KMS-11 (cell line): ENCODE results near the gene CENPF.

ENCODE experiments used
- H2AFZ ChIP-seq: fragments of 200-600 bp; sonication (generic); 2 replicates; pipeline ENCODE4 v1.6.1; 2016; ENCODE audit warnings: antibody characterized with exemption, mixed run types, low read depth
- H3K27ac ChIP-seq: fragments of 200-600 bp; sonication (generic); 2 replicates; pipeline ENCODE4 v1.6.1; 2016; ENCODE audit warnings: mild to moderate bottlenecking, mixed run types
- H3K27me3 ChIP-seq: fragments of 200-600 bp; sonication (generic); 2 replicates; pipeline ENCODE4 v1.6.1; 2017; ENCODE audit warnings: mild to moderate bottlenecking, low read depth, mixed run types, moderate library complexity; ENCODE audit not compliant: insufficient read depth
- H3K36me3 ChIP-seq: fragments of 200-600 bp; sonication (generic); 2 replicates; pipeline ENCODE4 v1.6.1; 2017; ENCODE audit warnings: mild to moderate bottlenecking, mixed run types; ENCODE audit not compliant: insufficient read depth
- H3K4me1 ChIP-seq: fragments of 200-600 bp; sonication (generic); 2 replicates; pipeline ENCODE4 v1.6.1; 2016; ENCODE audit warnings: mild to moderate bottlenecking, low read depth, mixed run types; ENCODE audit not compliant: poor library complexity, severe bottlenecking
- H3K4me2 ChIP-seq: fragments of 200-600 bp; sonication (generic); 2 replicates; pipeline ENCODE4 v1.7.0; 2016; ENCODE audit warnings: mild to moderate bottlenecking, mixed run types
- H3K4me3 ChIP-seq: fragments of 200-600 bp; sonication (generic); IDR thresholded peaks from 2 replicates; pipeline ENCODE4 v1.6.1; 2017; ENCODE audit warnings: low read depth, low read length, mixed read lengths; ENCODE audit not compliant: insufficient read depth
- H3K79me2 ChIP-seq: fragments of 200-600 bp; sonication (generic); 2 replicates; pipeline ENCODE4 v1.6.1; 2016; ENCODE audit warnings: low read depth, mixed run types; ENCODE audit not compliant: insufficient read depth
- H3K9ac ChIP-seq: fragments of 200-600 bp; sonication (generic); 2 replicates; pipeline ENCODE4 v1.6.1; 2016; ENCODE audit warnings: mild to moderate bottlenecking, mixed run types
- H4K20me1 ChIP-seq: fragments of 200-600 bp; sonication (generic); 2 replicates; pipeline ENCODE4 v1.6.1; 2016; ENCODE audit warnings: mild to moderate bottlenecking, mixed run types; ENCODE audit not compliant: insufficient read depth
- TF ChIP-seq, protein P1 (sequence below): fragments of 200-600 bp; sonication (generic); conservative IDR thresholded peaks from 2 replicates; pipeline ENCODE4 v1.6.1; 2017; ENCODE audit warnings: low read depth, mild to moderate bottlenecking, antibody characterized with exemption, low read length, moderate library complexity, mixed read lengths

CENPF gene

DNA sequence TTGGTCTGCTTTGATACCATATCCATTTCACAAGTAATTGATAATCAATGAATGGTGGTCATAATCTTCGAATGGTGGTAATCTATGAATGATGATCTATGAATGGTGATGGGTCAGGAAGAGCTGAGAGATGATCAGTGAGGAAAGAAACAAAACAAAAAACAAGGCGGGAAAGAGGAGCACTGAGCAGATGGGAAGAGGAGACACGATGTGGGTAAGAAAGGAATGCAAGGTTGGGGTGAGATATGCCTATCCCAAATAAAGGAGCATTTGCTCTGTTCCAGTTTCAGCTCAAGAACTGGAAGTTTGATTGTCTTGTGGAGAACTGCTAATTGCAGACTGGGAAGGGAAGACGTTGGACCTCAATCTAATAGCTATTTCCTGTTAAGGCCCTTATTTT is 73.8 kb downstream of the CENPF start:
- H3K27ac ChIP-seq = no peak overlapping the region

DNA sequence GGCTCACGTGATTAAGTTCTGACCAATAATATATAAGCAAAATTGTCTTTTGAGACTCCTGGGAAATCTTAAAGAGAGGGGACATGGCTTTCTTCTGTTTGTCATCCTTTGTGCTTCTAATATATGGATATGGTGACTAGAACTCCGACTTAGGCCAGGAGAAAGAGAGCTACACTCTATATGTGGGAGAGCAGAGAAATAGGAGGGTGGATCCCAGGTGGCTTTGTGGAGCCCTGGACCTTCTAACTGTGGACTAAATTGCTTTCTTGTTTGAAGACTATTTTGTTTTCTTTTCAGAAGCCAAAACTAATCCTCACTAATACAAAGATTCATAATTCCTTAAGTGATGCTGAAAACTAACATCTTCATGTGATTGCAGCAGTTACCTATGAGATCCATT is 75.0 kb downstream of the CENPF start:
- Histone ChIP-seq H3K4me2 (no peak overlapping the region), H2AFZ (no peak overlapping the region), H3K4me3 (no peak overlapping the region), H3K27me3 (no peaks in the 10 kb centered on the region), H3K36me3 (no peaks in the 10 kb centered on the region), H3K9ac (no peak overlapping the region), H3K4me1 (no peaks in the 10 kb centered on the region), H3K79me2 (no peaks in the 10 kb centered on the region), H4K20me1 (no peaks in the 10 kb centered on the region), H3K27ac (no peak overlapping the region)
- TF ChIP-seq, protein P1, sequence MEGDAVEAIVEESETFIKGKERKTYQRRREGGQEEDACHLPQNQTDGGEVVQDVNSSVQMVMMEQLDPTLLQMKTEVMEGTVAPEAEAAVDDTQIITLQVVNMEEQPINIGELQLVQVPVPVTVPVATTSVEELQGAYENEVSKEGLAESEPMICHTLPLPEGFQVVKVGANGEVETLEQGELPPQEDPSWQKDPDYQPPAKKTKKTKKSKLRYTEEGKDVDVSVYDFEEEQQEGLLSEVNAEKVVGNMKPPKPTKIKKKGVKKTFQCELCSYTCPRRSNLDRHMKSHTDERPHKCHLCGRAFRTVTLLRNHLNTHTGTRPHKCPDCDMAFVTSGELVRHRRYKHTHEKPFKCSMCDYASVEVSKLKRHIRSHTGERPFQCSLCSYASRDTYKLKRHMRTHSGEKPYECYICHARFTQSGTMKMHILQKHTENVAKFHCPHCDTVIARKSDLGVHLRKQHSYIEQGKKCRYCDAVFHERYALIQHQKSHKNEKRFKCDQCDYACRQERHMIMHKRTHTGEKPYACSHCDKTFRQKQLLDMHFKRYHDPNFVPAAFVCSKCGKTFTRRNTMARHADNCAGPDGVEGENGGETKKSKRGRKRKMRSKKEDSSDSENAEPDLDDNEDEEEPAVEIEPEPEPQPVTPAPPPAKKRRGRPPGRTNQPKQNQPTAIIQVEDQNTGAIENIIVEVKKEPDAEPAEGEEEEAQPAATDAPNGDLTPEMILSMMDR = no peak

More for the DNA sequence above, 73.8 kb downstream of the CENPF start:
- Histone ChIP-seq H3K9ac (no peak overlapping the region), H3K79me2 (no peaks in the 10 kb centered on the region), H3K36me3 (no peaks in the 10 kb centered on the region), H4K20me1 (no peaks in the 10 kb centered on the region), H3K4me3 (no peak overlapping the region), H3K27me3 (no peaks in the 10 kb centered on the region), H3K4me2 (no peak overlapping the region), H3K4me1 (no peaks in the 10 kb centered on the region), H2AFZ (no peak overlapping the region)
- TF ChIP-seq, protein P1 = no peak

DNA sequence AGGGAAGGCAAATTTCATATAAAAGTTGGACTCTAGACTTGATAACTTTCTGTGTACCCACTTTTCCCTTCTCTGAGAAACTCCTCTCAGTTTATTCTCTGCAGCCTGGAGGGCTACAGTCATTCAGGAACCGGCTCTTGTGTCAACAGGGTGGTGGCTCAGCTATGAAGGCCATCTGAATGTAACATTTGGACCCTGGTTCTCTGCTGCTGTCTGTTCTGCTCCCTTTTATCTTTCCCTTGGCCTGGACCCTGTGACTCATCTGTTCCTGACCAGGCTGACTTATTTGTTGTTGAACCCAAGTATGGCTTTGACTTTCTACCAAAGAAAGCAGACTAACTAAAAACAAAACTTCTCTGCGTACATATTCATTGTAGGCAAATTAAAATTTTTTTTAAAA is 75.4 kb downstream of the CENPF start:
- H3K79me2 ChIP-seq = no peaks in the 10 kb centered on the region
- no peaks in the 10 kb centered on the region for H3K27me3 ChIP-seq
- TF ChIP-seq, protein P1 = no peak
- no peaks in the 10 kb centered on the region for H3K36me3 ChIP-seq
- no peak overlapping the region for H3K4me2 ChIP-seq
- no peaks in the 10 kb centered on the region for H3K4me1 ChIP-seq
- H3K9ac ChIP-seq = no peak overlapping the region
- no peak overlapping the region for H2AFZ ChIP-seq
- no peaks in the 10 kb centered on the region for H4K20me1 ChIP-seq
- no peak overlapping the region for H3K4me3 ChIP-seq
- H3K27ac ChIP-seq = no peak overlapping the region

- Histone ChIP-seq H2AFZ (no peak overlapping the region), H3K36me3 (no peaks in the 10 kb centered on the region), H3K4me3 (no peak overlapping the region), H3K27me3 (no peaks in the 10 kb centered on the region), H3K4me1 (no peaks in the 10 kb centered on the region), H3K4me2 (no peak overlapping the region), H3K27ac (no peak overlapping the region), H4K20me1 (no peaks in the 10 kb centered on the region), H3K9ac (no peak overlapping the region), H3K79me2 (no peaks in the 10 kb centered on the region)
- TF ChIP-seq, protein P1 = no peak
Observed at GRCh38 chr1:214683621-214684020, 80.6 kb downstream of the CENPF start.
